ENCODE measurements around the gene LPAR3.

LPAR3 gene

GRCh38 chr1:84888753-84889152 is 4.3 kb downstream of the LPAR3 start:
- CTCF ChIA-PET: interaction anchor here (0.5 to 0.7 kb wide), 2 partner anchors 606 to 957 kb away, joined by 3 read pairs; no protein-coding TSS in a partner anchor

More at GRCh38 chr1:84888753-84889152, 4.3 kb downstream of the LPAR3 start:
- no peaks in the 10 kb centered on the region for H3K4me1 ChIP-seq (ENCODE audit: control insufficient read depth, insufficient read depth, low read length)
- POLR2A ChIA-PET: interaction anchor here (0.6 to 1.3 kb wide), 2 partner anchors 9 to 25 kb away, joined by 3 read pairs; no protein-coding TSS in a partner anchor
- H3K9me3 ChIP-seq (ENCODE audit: control insufficient read depth, insufficient read depth, low read depth, low read length): no peaks in the 10 kb centered on the region
- H3K36me3 ChIP-seq (ENCODE audit: control insufficient read depth in 2 of 2, insufficient read depth in 1 of 2, low read length in 2 of 2): no peaks in the 10 kb centered on the region
- TF ChIP-seq ZBTB10 (tag by site-specific recombination; IDR thresholded peaks at IDR 0.05): no peak
- no peak for TF ChIP-seq ZNF654 (tag by site-specific recombination; IDR thresholded peaks at IDR 0.05; ENCODE audit: low read depth)
- no peak for TF ChIP-seq ZNF280C (tag by site-specific recombination; IDR thresholded peaks at IDR 0.05)
- TF ChIP-seq BCL11A (tag by site-specific recombination; IDR thresholded peaks at IDR 0.05; ENCODE audit: low read depth): no peak
- TF ChIP-seq GLIS1 (tag by site-specific recombination; IDR thresholded peaks at IDR 0.05): no peak
- TF ChIP-seq ZNF138 (tag by site-specific recombination; IDR thresholded peaks at IDR 0.05; ENCODE audit: borderline replicate concordance): no peak
- no peak for TF ChIP-seq ZNF704 (tag by site-specific recombination; IDR thresholded peaks at IDR 0.05)
- TF ChIP-seq PRDM4 (tag by site-specific recombination; IDR thresholded peaks at IDR 0.05): no peak
- no peak for TF ChIP-seq ZBTB1 (tag by site-specific recombination; IDR thresholded peaks at IDR 0.05)
- no peak for TF ChIP-seq TSHZ1 (tag by site-specific recombination; IDR thresholded peaks at IDR 0.05; ENCODE audit: borderline replicate concordance)
- TF ChIP-seq SETDB1 (IDR thresholded peaks at IDR 0.05; ENCODE audit: insufficient read length, low read length): no peak
- TF ChIP-seq FEZF1 (tag by site-specific recombination; IDR thresholded peaks at IDR 0.05): no peak
- no peak for TF ChIP-seq ZBTB11 (tag by site-specific recombination; conservative IDR thresholded peaks at IDR 0.05; ENCODE audit: low read depth)
- no peak for TF ChIP-seq ZNF76 (tag by site-specific recombination; IDR thresholded peaks at IDR 0.05; ENCODE audit: borderline replicate concordance, low read depth)
- TF ChIP-seq ZNF239 (tag by site-specific recombination; IDR thresholded peaks at IDR 0.05): no peak
- no peak for TF ChIP-seq HOXD13 (CRISPR knock-in tag; IDR thresholded peaks at IDR 0.05; ENCODE audit: borderline replicate concordance)
- no peak for TF ChIP-seq ZNF391 (tag by site-specific recombination; IDR thresholded peaks at IDR 0.05; ENCODE audit: borderline replicate concordance, low read depth)
- no peak for TF ChIP-seq ZNF488 (tag by site-specific recombination; IDR thresholded peaks at IDR 0.05)
- no peak overlapping the region for H3K27ac ChIP-seq (ENCODE audit: extremely low read depth, low read depth, low read length)
- no peak overlapping the region for H3K4me3 ChIP-seq (ENCODE audit: low read depth, low read length)
